Liver (tissue), 3 donors: ENCODE measurements around the gene SEC62.

Source experiments
- HNF4A ChIP-seq, 2 donors: conservative IDR thresholded peaks; 2 replicates each; pipeline ENCODE4 v1.6.1; 2016; ENCODE audit warnings: antibody characterized with exemption in 2 of 2, mild to moderate bottlenecking in 2 of 2
- RXRA ChIP-seq, 2 donors: IDR thresholded peaks; 2 replicates each; pipeline ENCODE4 v1.6.1; 2017 to 2018; ENCODE audit warnings: antibody characterized with exemption in 2 of 2, mild to moderate bottlenecking in 1 of 2
- TAF1 ChIP-seq: conservative IDR thresholded peaks from 2 replicates; pipeline ENCODE4 v1.6.1; 2016; ENCODE audit warnings: antibody characterized with exemption, mild to moderate bottlenecking
- TF ChIP-seq, protein P1 (sequence below): fragments of 150-350 bp; IDR thresholded peaks from 2 replicates; pipeline ENCODE4 v1.5.1; 2017; ENCODE audit warnings: improper control_type of control experiment, low read depth, low read length; ENCODE audit not compliant: missing input control
- TF ChIP-seq, protein P2 (sequence below): IDR thresholded peaks from 2 replicates; pipeline ENCODE4 v1.6.1; 2016; ENCODE audit warnings: antibody characterized with exemption
- TF ChIP-seq, protein P3 (sequence below): IDR thresholded peaks from 2 replicates; pipeline ENCODE4 v1.6.1; 2016; ENCODE audit warnings: antibody characterized with exemption
- TF ChIP-seq, protein P4 (sequence below): IDR thresholded peaks from 2 replicates; pipeline ENCODE4 v1.6.1; 2016; ENCODE audit warnings: antibody characterized with exemption, mild to moderate bottlenecking
- TF ChIP-seq, protein P5 (sequence below): IDR thresholded peaks from 2 replicates; pipeline ENCODE4 v1.6.1; 2016; ENCODE audit warnings: antibody characterized with exemption
- donor health status: healthy.
- donor health status: healthy.

- TF ChIP-seq TAF1 (no peak), RXRA (IDR thresholded peaks at IDR 0.05) (no peak), HNF4A (conservative IDR thresholded peaks at IDR 0.05) (no peak)
- TF ChIP-seq, protein P1, sequence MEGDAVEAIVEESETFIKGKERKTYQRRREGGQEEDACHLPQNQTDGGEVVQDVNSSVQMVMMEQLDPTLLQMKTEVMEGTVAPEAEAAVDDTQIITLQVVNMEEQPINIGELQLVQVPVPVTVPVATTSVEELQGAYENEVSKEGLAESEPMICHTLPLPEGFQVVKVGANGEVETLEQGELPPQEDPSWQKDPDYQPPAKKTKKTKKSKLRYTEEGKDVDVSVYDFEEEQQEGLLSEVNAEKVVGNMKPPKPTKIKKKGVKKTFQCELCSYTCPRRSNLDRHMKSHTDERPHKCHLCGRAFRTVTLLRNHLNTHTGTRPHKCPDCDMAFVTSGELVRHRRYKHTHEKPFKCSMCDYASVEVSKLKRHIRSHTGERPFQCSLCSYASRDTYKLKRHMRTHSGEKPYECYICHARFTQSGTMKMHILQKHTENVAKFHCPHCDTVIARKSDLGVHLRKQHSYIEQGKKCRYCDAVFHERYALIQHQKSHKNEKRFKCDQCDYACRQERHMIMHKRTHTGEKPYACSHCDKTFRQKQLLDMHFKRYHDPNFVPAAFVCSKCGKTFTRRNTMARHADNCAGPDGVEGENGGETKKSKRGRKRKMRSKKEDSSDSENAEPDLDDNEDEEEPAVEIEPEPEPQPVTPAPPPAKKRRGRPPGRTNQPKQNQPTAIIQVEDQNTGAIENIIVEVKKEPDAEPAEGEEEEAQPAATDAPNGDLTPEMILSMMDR, result no peak
- TF ChIP-seq, protein P2, sequence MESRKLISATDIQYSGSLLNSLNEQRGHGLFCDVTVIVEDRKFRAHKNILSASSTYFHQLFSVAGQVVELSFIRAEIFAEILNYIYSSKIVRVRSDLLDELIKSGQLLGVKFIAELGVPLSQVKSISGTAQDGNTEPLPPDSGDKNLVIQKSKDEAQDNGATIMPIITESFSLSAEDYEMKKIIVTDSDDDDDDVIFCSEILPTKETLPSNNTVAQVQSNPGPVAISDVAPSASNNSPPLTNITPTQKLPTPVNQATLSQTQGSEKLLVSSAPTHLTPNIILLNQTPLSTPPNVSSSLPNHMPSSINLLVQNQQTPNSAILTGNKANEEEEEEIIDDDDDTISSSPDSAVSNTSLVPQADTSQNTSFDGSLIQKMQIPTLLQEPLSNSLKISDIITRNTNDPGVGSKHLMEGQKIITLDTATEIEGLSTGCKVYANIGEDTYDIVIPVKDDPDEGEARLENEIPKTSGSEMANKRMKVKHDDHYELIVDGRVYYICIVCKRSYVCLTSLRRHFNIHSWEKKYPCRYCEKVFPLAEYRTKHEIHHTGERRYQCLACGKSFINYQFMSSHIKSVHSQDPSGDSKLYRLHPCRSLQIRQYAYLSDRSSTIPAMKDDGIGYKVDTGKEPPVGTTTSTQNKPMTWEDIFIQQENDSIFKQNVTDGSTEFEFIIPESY, result no peak
- TF ChIP-seq, protein P3, sequence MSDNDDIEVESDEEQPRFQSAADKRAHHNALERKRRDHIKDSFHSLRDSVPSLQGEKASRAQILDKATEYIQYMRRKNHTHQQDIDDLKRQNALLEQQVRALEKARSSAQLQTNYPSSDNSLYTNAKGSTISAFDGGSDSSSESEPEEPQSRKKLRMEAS, result no peak
- TF ChIP-seq, protein P4, sequence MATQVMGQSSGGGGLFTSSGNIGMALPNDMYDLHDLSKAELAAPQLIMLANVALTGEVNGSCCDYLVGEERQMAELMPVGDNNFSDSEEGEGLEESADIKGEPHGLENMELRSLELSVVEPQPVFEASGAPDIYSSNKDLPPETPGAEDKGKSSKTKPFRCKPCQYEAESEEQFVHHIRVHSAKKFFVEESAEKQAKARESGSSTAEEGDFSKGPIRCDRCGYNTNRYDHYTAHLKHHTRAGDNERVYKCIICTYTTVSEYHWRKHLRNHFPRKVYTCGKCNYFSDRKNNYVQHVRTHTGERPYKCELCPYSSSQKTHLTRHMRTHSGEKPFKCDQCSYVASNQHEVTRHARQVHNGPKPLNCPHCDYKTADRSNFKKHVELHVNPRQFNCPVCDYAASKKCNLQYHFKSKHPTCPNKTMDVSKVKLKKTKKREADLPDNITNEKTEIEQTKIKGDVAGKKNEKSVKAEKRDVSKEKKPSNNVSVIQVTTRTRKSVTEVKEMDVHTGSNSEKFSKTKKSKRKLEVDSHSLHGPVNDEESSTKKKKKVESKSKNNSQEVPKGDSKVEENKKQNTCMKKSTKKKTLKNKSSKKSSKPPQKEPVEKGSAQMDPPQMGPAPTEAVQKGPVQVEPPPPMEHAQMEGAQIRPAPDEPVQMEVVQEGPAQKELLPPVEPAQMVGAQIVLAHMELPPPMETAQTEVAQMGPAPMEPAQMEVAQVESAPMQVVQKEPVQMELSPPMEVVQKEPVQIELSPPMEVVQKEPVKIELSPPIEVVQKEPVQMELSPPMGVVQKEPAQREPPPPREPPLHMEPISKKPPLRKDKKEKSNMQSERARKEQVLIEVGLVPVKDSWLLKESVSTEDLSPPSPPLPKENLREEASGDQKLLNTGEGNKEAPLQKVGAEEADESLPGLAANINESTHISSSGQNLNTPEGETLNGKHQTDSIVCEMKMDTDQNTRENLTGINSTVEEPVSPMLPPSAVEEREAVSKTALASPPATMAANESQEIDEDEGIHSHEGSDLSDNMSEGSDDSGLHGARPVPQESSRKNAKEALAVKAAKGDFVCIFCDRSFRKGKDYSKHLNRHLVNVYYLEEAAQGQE, result no peak
- TF ChIP-seq, protein P5, sequence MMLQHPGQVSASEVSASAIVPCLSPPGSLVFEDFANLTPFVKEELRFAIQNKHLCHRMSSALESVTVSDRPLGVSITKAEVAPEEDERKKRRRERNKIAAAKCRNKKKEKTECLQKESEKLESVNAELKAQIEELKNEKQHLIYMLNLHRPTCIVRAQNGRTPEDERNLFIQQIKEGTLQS, result no peak
These were observed 43.9 kb downstream of the SEC62 start for GRCh38 chr3:170010498-170010897.
